Testis (tissue), 3 donors: ENCODE results near the gene XPA. TPM values are rescaled to one million over a fixed set of nuclear protein-coding genes. Genes with fewer than 3 reads are reported as not detected.

ENCODE experiments used
- DNase-seq: peaks from one replicate; pipeline ENCODE4 v3.0.0-alpha.2; 2019
- H3K27ac ChIP-seq, 2 donors: fragments of 200-600 bp; sonication (generic); one replicate each; pipeline ENCODE4 v1.5.1; 2019
- H3K27me3 ChIP-seq: fragments of 200-600 bp; sonication (generic); one replicate; pipeline ENCODE4 v1.5.1; 2019
- H3K36me3 ChIP-seq: fragments of 200-600 bp; sonication (generic); one replicate; pipeline ENCODE4 v1.5.1; 2017; ENCODE audit warnings: low read depth; ENCODE audit errors: missing control alignments
- H3K4me1 ChIP-seq: fragments of 200-600 bp; sonication (generic); one replicate; pipeline ENCODE4 v1.5.1; 2019
- H3K4me3 ChIP-seq, 2 donors: fragments of 200-600 bp; sonication (generic); one replicate each; pipeline ENCODE4 v1.5.1; 2017 to 2019
- H3K9me3 ChIP-seq: fragments of 200-600 bp; sonication (generic); one replicate; pipeline ENCODE4 v1.5.1; 2017
- POLR2A ChIP-seq: fragments of 450-650 bp; IDR thresholded peaks from one replicate; pipeline ENCODE4 v1.6.1; 2017; ENCODE audit warnings: antibody characterized with exemption, mild to moderate bottlenecking, moderate library complexity
- WGBS, 2 donors: methylation state at CpG; one replicate each; pipeline ENCODE4 v1.1.5; 2018; 5-methylcytosine and 5-hydroxymethylcytosine counted together
- intact Hi-C: fragments of 100-400 bp; cut with DNase I; formaldehyde crosslinking; loops from one replicate; pipeline ENCODE4 v1.15.1; 2023; ENCODE audit warnings: low total_unique reads
- polyA plus RNA-seq: library from polyadenylated mRNA; stranded (reverse); fragments of 350-450 nt; fragmentation: Illumina TruSeq; extraction: RNeasy Lipid Tissue Mini Kit (QIAGEN cat#74804); gene quantifications from one replicate; pipeline ENCODE4 v1.2.3, GENCODE V29; 2014; ENCODE audit warnings: low read depth, low replicate concordance; ENCODE audit not compliant: insufficient read depth
- total RNA-seq, 2 donors: library from RNA; depleted of rRNA; stranded (reverse); fragments of >200 nt; gene quantifications; one replicate each; pipeline ENCODE4 v1.2.3, GENCODE V29; 2016
- TF ChIP-seq, protein P1 (sequence below), 3 experiments: fragments of 450-650 bp in 2 of 3; fragments of 200-600 bp in 1 of 3; sonication (generic) in 1 of 3; IDR thresholded peaks; one replicate each; pipeline ENCODE4 v1.5.1; 2016 to 2019; ENCODE audit warnings: antibody characterized with exemption in 3 of 3, mild to moderate bottlenecking in 2 of 3, moderate library complexity in 1 of 3

Gene XPA
- total and polyA plus RNA-seq, 3 donors from 2014 or later: 7.3 to 10.6 (median 10.6) TPM

DNA sequence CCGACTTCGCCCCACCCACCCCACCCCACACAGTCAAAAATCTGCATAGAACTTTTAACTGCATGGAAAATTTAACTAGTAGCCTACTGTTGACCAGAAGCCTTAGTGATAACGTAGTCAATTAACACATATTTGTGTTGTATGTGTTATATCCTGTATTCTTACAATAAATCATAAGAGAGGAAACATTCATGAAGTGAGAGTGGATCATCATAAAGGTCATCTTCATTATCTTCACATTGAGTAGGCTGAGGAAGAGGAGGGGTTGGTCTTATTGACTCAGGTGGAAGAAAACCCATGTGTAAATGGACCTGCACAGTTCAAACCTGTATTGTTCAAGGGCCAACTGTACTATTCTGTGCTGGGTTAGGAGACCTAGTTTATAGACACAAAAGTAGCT, 31.4 kb downstream of the XPA start:
- no peaks in the 10 kb centered on the region for H3K36me3 ChIP-seq
- 90 to 93% methylated on average over 3 of the region's 3 CpGs for WGBS, 2 donors

DNA sequence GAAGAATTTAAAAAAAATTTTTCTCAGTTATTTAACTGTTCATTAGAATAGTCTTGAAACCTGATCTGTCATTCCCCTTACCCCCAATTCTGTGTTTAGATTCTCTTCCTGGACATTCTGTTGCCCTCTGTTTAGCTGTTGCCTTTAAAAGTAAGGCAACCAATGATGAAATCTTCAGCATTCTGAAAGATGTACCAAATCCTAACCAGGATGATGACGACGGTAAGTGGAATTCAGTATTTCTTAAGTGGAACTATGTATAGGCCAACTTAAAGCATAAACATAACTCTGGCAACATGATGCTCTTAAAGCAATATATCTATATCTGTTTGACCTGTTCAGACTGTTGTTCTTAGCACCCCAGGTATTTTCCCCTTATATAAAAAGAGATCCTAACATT, 36.3 kb downstream of the XPA start:
- Histone ChIP-seq H3K9me3 (no peaks in the 10 kb centered on the region), H3K4me1 (no peaks in the 10 kb centered on the region), H3K36me3 (no peaks in the 10 kb centered on the region), H3K4me3 (no peak overlapping the region), H3K27me3 (no peaks in the 10 kb centered on the region), H3K27ac (no peak overlapping the region)
- DNase-seq: no peak
- WGBS, 2 donors: 82 to 95% methylated on average over 2 of the region's 2 CpGs
- TF ChIP-seq, protein P1, sequence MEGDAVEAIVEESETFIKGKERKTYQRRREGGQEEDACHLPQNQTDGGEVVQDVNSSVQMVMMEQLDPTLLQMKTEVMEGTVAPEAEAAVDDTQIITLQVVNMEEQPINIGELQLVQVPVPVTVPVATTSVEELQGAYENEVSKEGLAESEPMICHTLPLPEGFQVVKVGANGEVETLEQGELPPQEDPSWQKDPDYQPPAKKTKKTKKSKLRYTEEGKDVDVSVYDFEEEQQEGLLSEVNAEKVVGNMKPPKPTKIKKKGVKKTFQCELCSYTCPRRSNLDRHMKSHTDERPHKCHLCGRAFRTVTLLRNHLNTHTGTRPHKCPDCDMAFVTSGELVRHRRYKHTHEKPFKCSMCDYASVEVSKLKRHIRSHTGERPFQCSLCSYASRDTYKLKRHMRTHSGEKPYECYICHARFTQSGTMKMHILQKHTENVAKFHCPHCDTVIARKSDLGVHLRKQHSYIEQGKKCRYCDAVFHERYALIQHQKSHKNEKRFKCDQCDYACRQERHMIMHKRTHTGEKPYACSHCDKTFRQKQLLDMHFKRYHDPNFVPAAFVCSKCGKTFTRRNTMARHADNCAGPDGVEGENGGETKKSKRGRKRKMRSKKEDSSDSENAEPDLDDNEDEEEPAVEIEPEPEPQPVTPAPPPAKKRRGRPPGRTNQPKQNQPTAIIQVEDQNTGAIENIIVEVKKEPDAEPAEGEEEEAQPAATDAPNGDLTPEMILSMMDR (IDR thresholded peaks at IDR 0.05): no peak
- no peak for TF ChIP-seq POLR2A
- intact Hi-C loops: no loop called here

More for the DNA sequence above, 31.4 kb downstream of the XPA start:
- TF ChIP-seq POLR2A: no peak
- TF ChIP-seq, protein P1 (IDR thresholded peaks at IDR 0.05): no peak
- Histone ChIP-seq H3K9me3 (no peaks in the 10 kb centered on the region), H3K27ac (no peak overlapping the region), H3K4me1 (no peaks in the 10 kb centered on the region), H3K27me3 (no peaks in the 10 kb centered on the region), H3K4me3 (no peak overlapping the region)
- DNase-seq: no peak
- intact Hi-C loops: no loop called here

DNA sequence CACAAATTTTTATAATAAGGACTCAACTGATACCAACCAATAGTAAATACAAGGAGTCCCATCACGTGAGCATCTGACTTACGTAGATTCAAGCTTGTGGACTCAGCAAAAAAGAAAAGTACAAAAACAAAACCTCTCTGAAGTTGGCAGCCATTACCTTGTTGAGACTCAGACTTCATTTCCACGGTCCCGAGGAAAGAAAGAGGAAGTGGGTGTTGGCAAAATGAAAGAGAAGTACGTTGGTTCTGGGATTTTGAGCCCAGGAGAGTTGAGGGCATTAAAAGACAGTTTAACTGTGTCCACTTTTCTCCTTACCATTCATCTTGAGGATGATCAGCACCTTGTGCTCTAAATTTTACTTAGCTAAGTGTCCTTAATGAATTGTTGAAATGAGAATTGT, 36.8 kb downstream of the XPA start:
- Histone ChIP-seq H3K27ac (peak overlapping the region in 1 of 2 donors; percentile 20), H3K36me3 (no peaks in the 10 kb centered on the region), H3K4me1 (no peaks in the 10 kb centered on the region), H3K9me3 (no peaks in the 10 kb centered on the region), H3K27me3 (no peaks in the 10 kb centered on the region), H3K4me3 (no peak overlapping the region)
- intact Hi-C loops: no loop called here
- TF ChIP-seq POLR2A: no peak
- TF ChIP-seq, protein P1 (IDR thresholded peaks at IDR 0.05): no peak
- no peak for DNase-seq
- 82 to 83% methylated on average over 5 of the region's 5 CpGs for WGBS, 2 donors

DNA sequence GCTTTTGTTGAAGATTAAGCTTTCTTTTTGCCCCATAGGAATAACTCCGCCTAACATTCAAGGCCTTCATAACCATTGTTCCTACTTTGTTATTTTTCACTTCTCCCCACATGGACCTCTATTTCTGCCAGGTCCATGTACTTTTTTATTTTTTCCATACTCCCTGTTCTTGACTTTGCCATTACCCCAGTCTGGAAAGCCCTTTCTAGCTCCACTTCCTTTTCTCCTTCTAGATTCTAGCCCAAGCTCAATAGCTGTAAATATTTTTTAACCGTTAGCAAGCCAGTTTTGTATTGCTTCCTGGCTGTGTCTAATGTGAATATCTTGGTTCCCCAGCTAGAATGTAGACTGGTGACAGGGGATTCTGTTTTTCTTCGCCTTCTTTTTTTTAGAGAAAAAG, 37.4 kb downstream of the XPA start:
- DNase-seq: no peak
- H3K4me1 ChIP-seq: no peaks in the 10 kb centered on the region
- H3K27ac ChIP-seq: peak overlapping the region in 1 of 2 donors; percentile 20
- H3K27me3 ChIP-seq: no peaks in the 10 kb centered on the region
- TF ChIP-seq POLR2A: no peak
- TF ChIP-seq, protein P1 (IDR thresholded peaks at IDR 0.05): no peak
- intact Hi-C loops: no loop called here
- H3K4me3 ChIP-seq: no peak overlapping the region
- no peaks in the 10 kb centered on the region for H3K9me3 ChIP-seq
- no peaks in the 10 kb centered on the region for H3K36me3 ChIP-seq
- WGBS, 2 donors: 82 to 85% methylated on average over 3 of the region's 3 CpGs

DNA sequence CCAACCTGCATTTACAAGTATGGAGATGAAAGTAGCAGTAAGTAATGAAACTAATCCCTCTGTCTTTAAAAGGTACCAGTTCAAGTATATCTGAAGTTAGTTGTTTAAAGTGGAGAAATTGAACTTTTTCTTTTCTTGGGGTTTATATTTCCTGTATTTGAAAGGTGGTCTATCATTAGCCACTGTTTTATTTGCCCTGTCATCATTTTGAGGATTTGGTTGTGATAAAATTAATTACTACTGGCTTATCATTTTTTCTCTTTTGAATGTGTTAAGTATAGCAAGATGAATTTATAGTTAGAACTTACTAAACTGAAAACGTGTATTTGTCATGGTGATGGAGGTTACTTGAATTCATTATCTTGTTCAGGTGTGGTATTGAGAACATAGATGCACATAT, 38.4 kb downstream of the XPA start:
- H3K9me3 ChIP-seq: no peaks in the 10 kb centered on the region
- DNase-seq: no peak
- H3K4me3 ChIP-seq: no peak overlapping the region
- intact Hi-C loops: no loop called here
- 78 to 87% methylated on average over 1 of the region's 1 CpG for WGBS, 2 donors
- TF ChIP-seq, protein P1 (IDR thresholded peaks at IDR 0.05): no peak
- no peaks in the 10 kb centered on the region for H3K27me3 ChIP-seq
- H3K27ac ChIP-seq: no peak overlapping the region
- no peaks in the 10 kb centered on the region for H3K36me3 ChIP-seq
- no peaks in the 10 kb centered on the region for H3K4me1 ChIP-seq
